ENCODE data around the gene RNF150.

Gene RNF150

GRCh38 chr4:140871368-140871767 lies 261.9 kb downstream of the RNF150 start:
- in situ Hi-C loops (cut with MboI; ENCODE audit: low sequenced_read_pairs) = no loop called here

DNA sequence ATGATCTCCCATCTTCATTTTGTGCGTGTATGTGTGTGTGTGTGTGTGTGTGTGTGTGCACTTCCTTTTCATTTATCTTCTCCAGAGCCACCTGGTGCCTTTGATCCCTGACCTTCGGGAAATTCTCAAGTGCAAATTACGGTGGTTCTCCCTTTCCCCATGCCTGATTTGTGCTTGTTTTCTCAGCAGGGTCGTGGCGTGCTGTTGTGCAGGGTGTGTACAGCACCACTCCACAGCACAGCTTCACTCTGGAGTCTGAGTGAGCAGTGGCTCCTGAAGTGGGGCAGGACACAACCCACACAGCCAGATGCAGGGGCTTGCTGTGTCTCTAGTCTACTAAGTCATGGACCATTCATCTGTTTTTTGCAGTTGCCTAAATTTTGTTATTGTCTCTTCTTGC lies 262.8 kb downstream of the RNF150 start:
- in situ Hi-C loops (cut with MboI; ENCODE audit: low sequenced_read_pairs) = no loop called here

DNA sequence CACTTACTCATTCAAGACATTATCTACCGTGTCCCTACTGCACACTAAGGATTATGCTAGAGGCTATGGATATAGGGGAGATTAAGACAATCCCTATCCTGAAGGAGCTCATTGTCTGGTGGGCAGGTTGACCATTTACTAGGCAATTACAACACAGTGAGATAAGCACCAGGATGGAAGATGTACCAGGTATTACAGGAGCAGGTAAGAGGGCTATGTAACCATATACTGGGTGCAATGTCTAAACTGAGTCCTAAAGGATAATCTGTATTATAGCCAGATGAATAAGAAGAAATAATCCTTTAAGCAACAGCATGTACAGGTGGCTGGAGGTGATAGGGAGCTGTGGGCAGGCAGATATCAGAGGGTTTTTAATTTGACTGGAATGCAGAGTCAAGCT lies 263.8 kb downstream of the RNF150 start:
- in situ Hi-C loops (cut with MboI; ENCODE audit: low sequenced_read_pairs) = no loop called here

DNA sequence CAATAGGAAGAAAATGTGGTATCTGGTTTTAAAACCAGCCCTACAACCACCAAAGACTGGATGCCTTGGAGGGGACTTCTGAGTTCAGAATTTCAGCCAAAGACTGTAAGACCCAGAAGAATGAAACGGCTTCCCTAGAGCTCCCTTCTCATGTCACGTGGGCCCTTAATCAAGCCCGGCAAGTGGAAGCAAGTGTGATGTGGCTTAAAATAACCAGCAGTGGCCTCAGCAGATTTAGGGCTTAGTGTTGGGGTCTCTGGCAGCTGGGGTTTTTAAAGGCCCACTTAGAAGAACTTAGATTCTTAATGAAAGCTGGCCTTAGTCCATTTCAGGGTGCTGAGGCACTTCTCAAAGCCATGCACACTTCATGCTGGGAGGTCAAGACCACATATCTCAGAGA lies 265.9 kb downstream of the RNF150 start:
- in situ Hi-C loops (cut with MboI; ENCODE audit: low sequenced_read_pairs) = no loop called here

DNA sequence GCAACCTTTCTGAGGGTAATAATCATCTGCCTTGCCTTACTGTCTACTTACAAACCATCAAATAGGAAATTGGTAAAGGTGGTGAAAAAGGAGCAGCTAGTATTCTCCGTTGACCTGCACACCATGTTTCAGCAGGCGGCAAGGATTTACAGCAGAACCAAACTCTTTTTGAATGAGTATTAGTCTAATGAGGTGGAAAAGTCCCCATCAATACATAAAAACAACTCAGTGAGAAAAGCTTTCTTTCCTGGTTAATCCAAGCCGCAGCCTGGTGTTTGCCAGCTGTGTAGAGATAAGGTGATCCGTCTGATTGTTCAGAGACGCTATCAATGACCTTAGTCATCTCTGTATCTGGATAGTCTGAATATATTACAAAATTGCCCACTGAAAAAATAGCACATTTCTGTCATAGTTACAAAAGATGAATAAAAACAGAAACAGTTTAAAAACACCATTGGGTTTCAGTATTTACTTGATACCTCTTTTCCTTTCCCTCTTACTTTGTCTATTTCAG lies 266.7 kb downstream of the RNF150 start:
- in situ Hi-C loops (cut with MboI; ENCODE audit: low sequenced_read_pairs) = no loop called here

GRCh38 chr4:140865253-140866217 lies 267.7 kb downstream of the RNF150 start:
- in situ Hi-C loops (cut with MboI; ENCODE audit: low sequenced_read_pairs) = no loop called here

DNA sequence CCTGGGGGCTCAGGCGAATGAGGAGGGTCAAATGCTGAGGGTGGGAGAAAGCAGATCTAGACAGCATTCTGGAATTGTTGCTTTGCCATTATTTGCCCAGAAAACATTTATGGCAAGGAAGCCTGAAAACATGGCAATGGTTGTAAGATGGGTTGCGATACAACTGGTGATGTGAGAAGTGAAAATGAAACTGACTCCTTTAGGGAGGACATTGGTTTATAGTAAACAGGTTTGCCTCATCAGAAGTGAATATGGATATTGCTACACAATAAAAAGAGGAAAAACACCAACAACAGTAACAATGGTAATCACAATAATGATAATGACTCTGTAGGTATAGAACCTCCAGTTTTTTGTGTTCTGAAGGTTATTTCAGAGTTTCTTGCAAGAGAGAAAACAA lies 270.1 kb downstream of the RNF150 start:
- in situ Hi-C loops (cut with MboI; ENCODE audit: low sequenced_read_pairs) = no loop called here

DNA sequence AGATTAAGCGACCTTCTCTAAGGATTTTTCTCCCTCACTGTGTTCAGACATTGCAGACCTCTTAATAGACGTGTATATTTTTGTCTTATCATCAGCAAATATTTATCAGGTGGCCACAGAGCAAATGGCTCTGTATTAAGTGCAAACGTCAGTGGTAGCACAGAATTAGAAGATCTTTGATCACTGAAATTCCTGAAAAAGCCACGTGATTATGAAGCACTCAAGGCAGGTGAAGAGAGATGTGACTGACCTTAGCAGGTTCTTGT lies 271.2 kb downstream of the RNF150 start:
- in situ Hi-C loops (cut with MboI; ENCODE audit: low sequenced_read_pairs) = no loop called here

GRCh38 chr4:140861359-140862176 lies 271.7 kb downstream of the RNF150 start:
- in situ Hi-C loops (cut with MboI; ENCODE audit: low sequenced_read_pairs) = no loop called here

DNA sequence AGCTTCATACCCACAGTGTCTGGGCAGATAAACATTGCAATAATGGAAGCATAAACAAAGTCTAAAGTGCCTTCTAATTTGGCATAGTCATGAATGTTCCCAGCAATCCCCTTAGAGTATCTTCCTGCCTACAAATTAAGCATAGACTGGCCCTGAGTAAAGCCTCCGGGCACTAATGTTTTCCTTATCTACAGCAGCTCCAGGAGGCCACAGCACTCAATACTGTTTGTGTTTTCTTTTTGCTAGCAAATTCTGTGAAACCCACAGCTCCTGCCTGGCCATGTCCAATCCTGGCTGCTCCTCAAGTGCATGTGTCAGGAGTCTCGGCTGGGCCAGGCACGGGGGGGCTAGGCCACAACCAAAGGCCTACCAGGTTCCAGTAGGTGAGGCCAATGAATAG lies 274.4 kb downstream of the RNF150 start:
- in situ Hi-C loops (cut with MboI; ENCODE audit: low sequenced_read_pairs) = no loop called here

- in situ Hi-C loops (cut with MboI; ENCODE audit: low sequenced_read_pairs) = no loop called here
Measured at GRCh38 chr4:140857111-140857510, 276.2 kb downstream of the RNF150 start.

- in situ Hi-C loops (cut with MboI; ENCODE audit: low sequenced_read_pairs) = no loop called here
Measured at GRCh38 chr4:140856621-140857062, 276.6 kb downstream of the RNF150 start.

GRCh38 chr4:140854168-140854567 lies 279.1 kb downstream of the RNF150 start:
- in situ Hi-C loops (cut with MboI; ENCODE audit: low sequenced_read_pairs) = no loop called here

- in situ Hi-C loops (cut with MboI; ENCODE audit: low sequenced_read_pairs) = no loop called here
Measured at GRCh38 chr4:140851804-140852203, 281.5 kb downstream of the RNF150 start.

GRCh38 chr4:140851032-140851636 lies 282.1 kb downstream of the RNF150 start:
- in situ Hi-C loops (cut with MboI; ENCODE audit: low sequenced_read_pairs) = no loop called here

DNA sequence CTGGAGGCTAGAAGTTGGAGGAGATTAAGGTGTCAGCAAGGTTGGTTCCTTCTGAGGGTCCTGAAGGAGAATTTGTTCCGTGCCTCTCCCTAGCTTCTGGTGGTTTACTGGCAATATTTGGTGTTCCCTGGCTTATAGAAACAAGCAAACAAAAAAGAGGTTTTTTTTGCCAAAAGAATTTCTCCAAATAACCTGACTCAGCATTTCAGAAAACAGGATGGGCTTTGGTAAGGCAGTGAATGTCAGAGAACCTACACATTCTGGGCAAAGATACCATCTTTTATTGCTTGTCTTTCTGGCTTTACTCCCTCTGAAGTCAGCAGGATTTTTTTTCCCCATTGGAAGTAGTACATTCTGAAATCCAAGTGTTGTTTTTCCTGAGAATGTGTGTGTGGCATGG lies 283.7 kb downstream of the RNF150 start:
- in situ Hi-C loops (cut with MboI; ENCODE audit: low sequenced_read_pairs) = no loop called here

DNA sequence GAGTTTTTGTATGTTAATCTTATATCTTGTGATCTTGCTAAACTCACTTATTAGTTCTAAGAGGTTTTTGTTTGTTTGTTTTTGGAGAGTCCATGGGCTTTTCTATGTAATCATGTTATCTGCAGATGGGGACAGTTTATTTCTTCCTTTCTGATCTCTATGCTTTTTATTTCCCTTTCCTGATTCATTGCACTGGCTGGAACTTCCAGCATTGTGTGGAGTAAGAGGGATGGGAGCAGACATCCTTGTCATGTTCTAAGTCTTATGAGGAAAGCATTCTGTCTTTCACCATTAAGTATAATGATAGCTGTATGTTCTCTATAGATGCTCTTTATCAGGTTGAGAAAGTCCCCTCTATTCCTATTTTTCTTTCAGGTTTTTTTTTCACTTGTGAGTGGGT lies 286.5 kb downstream of the RNF150 start:
- in situ Hi-C loops (cut with MboI; ENCODE audit: low sequenced_read_pairs) = no loop called here

GRCh38 chr4:140844061-140844460 lies 289.2 kb downstream of the RNF150 start:
- in situ Hi-C loops (cut with MboI; ENCODE audit: low sequenced_read_pairs) = no loop called here

- in situ Hi-C loops (cut with MboI; ENCODE audit: low sequenced_read_pairs) = no loop called here
Measured at GRCh38 chr4:140841186-140841585, 292.1 kb downstream of the RNF150 start.

- in situ Hi-C loops (cut with MboI; ENCODE audit: low sequenced_read_pairs) = no loop called here
Measured at GRCh38 chr4:140839888-140840790, 293.1 kb downstream of the RNF150 start.
